Coronary artery (tissue), 2 donors: ENCODE results near the gene TMEM81.

Experiments
- DNase-seq: peaks from one replicate; pipeline ENCODE4 v3.0.0-alpha.2; 2017; ENCODE audit warnings: low spot score
- H3K27ac ChIP-seq, 2 donors: fragments of 200-600 bp; sonication (generic); one replicate each; pipeline ENCODE4 v1.5.1; 2016 to 2019
- H3K4me3 ChIP-seq: fragments of 200-600 bp; sonication (generic); 2 replicates; pipeline ENCODE4 v1.5.1; 2016; ENCODE audit warnings: mild to moderate bottlenecking, moderate library complexity
- CTCF ChIP-seq: fragments of 200-600 bp; sonication (generic); IDR thresholded peaks from one replicate; pipeline ENCODE4 v1.5.1; 2019; ENCODE audit warnings: antibody characterized with exemption

TMEM81 gene

GRCh38 chr1:205121660-205122488, 37.6 kb upstream of the TMEM81 start, which contains the start of gene RBBP5:
TSS of gene RBBP5 (minus strand) at chr1:205121978. CDS start at chr1:205121873, 105 bp downstream.
- Histone ChIP-seq H3K27ac (peak within 1 kb of the TSS; percentile 77 to 95), H3K4me3 (peak within 1 kb of the TSS; percentile 98)
- peak; percentile 37 for TF ChIP-seq CTCF
- DNase-seq, result peak; percentile 95

GRCh38 chr1:205118752-205119151, 34.5 kb upstream of the TMEM81 start:
- H3K4me3 ChIP-seq, result no peak overlapping the region
- DNase-seq, result no peak
- H3K27ac ChIP-seq, result no peak overlapping the region
- TF ChIP-seq CTCF, result no peak

- Histone ChIP-seq H3K4me3 (no peak overlapping the region), H3K27ac (no peak overlapping the region)
- DNase-seq, result no peak
- no peak for TF ChIP-seq CTCF
Observed at GRCh38 chr1:205111354-205111753, 27.1 kb upstream of the TMEM81 start.

- Histone ChIP-seq H3K27ac (no peak overlapping the region), H3K4me3 (no peak overlapping the region)
- no peak for TF ChIP-seq CTCF
- no peak for DNase-seq
Observed at GRCh38 chr1:205109711-205110110, 25.5 kb upstream of the TMEM81 start.

GRCh38 chr1:205109269-205109668, 25.0 kb upstream of the TMEM81 start:
- Histone ChIP-seq H3K4me3 (no peak overlapping the region), H3K27ac (no peak overlapping the region)
- no peak for DNase-seq
- TF ChIP-seq CTCF, result no peak

GRCh38 chr1:205108464-205108863, 24.2 kb upstream of the TMEM81 start:
- TF ChIP-seq CTCF, result no peak
- no peak for DNase-seq
- no peak overlapping the region for H3K4me3 ChIP-seq
- no peak overlapping the region for H3K27ac ChIP-seq

GRCh38 chr1:205107327-205107726, 23.1 kb upstream of the TMEM81 start:
- TF ChIP-seq CTCF, result no peak
- no peak overlapping the region for H3K27ac ChIP-seq
- no peak overlapping the region for H3K4me3 ChIP-seq
- no peak for DNase-seq
